Calu3 (cell line): Measurements from ENCODE around the gene TPI1. TPM values are rescaled to one million over a fixed set of nuclear protein-coding genes. Genes with fewer than 3 reads are reported as not detected.

Source experiments
- BruUV-seq: library from RNA; stranded (reverse); fragments of 400-500 nt; replicated peaks from 2 replicates; lab custom pipeline; 2021; lab: Mats Ljungman, UMichigan
- CTCF ChIA-PET: fragments of 300-600 bp; sonication (Branson Sonifier 250); formaldehyde crosslinking; loops from one replicate; lab custom pipeline; 2022; ENCODE audit warnings: antibody characterized with exemption; lab: Charles Lee
- DNase-seq: peaks from one replicate; pipeline ENCODE4 v3.0.0; 2022
- H3K27ac Mint-ChIP-seq: one replicate; pipeline ENCODE4 v1.8.0; 2022; ENCODE audit warnings: mixed read lengths; ENCODE audit not compliant: unreplicated experiment
- H3K27me3 Mint-ChIP-seq: one replicate; pipeline ENCODE4 v1.8.0; 2022; ENCODE audit warnings: mixed read lengths; ENCODE audit not compliant: unreplicated experiment
- H3K36me3 Mint-ChIP-seq: one replicate; pipeline ENCODE4 v1.8.0; 2022; ENCODE audit warnings: mild to moderate bottlenecking, moderate library complexity, mixed read lengths; ENCODE audit not compliant: insufficient read depth, unreplicated experiment
- H3K4me1 Mint-ChIP-seq: one replicate; pipeline ENCODE4 v1.8.0; 2022; ENCODE audit warnings: mild to moderate bottlenecking, low read depth, mixed read lengths; ENCODE audit not compliant: unreplicated experiment
- H3K4me3 Mint-ChIP-seq: one replicate; pipeline ENCODE4 v1.8.0; 2022; ENCODE audit warnings: mild to moderate bottlenecking, low read depth, moderate library complexity, mixed read lengths; ENCODE audit not compliant: unreplicated experiment
- H3K9me3 Mint-ChIP-seq: one replicate; pipeline ENCODE4 v1.8.0; 2022; ENCODE audit warnings: low read depth, mixed read lengths; ENCODE audit not compliant: unreplicated experiment
- intact Hi-C: fragments of 100-400 bp; cut with micrococcal nuclease; formaldehyde crosslinking; loops from one replicate; pipeline ENCODE4 v1.10.0; 2022; ENCODE audit not compliant: unreplicated experiment
- total RNA-seq: library from RNA; stranded (reverse); gene quantifications from 2 replicates; pipeline ENCODE4 v1.2.3, GENCODE V29; 2022
- TF ChIP-seq, protein P1 (sequence below): fragments of 200-600 bp; IDR thresholded peaks from one replicate; pipeline ENCODE4 v1.8.0; 2022; ENCODE audit warnings: antibody characterized with exemption; ENCODE audit not compliant: unreplicated experiment

TPI1 gene
- total RNA-seq, 1 experiment from 2014 or later, result 608 TPM

GRCh38 chr12:6894321-6894720, 27.0 kb downstream of the TPI1 start:
- peaks cover 17% of the 10 kb centered on the region for H3K36me3 Mint-ChIP-seq
- H3K27me3 Mint-ChIP-seq, result no peaks in the 10 kb centered on the region
- CTCF ChIA-PET, result no interaction called here
- TF ChIP-seq, protein P1, sequence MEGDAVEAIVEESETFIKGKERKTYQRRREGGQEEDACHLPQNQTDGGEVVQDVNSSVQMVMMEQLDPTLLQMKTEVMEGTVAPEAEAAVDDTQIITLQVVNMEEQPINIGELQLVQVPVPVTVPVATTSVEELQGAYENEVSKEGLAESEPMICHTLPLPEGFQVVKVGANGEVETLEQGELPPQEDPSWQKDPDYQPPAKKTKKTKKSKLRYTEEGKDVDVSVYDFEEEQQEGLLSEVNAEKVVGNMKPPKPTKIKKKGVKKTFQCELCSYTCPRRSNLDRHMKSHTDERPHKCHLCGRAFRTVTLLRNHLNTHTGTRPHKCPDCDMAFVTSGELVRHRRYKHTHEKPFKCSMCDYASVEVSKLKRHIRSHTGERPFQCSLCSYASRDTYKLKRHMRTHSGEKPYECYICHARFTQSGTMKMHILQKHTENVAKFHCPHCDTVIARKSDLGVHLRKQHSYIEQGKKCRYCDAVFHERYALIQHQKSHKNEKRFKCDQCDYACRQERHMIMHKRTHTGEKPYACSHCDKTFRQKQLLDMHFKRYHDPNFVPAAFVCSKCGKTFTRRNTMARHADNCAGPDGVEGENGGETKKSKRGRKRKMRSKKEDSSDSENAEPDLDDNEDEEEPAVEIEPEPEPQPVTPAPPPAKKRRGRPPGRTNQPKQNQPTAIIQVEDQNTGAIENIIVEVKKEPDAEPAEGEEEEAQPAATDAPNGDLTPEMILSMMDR, result no peak
- intact Hi-C loops, result no loop called here
- peaks cover 9% of the 10 kb centered on the region for H3K4me1 Mint-ChIP-seq
- H3K27ac Mint-ChIP-seq, result no peak overlapping the region
- DNase-seq, result no peak
- BruUV-seq, result no TSS peak
- no peak overlapping the region for H3K4me3 Mint-ChIP-seq
- H3K9me3 Mint-ChIP-seq, result no peaks in the 10 kb centered on the region

- DNase-seq, result no peak
- intact Hi-C loops, result no loop called here
- Mint-ChIP-seq H3K4me3 (no peak overlapping the region), H3K27ac (no peak overlapping the region), H3K4me1 (peaks cover under 1% of the 10 kb centered on the region), H3K9me3 (no peaks in the 10 kb centered on the region), H3K36me3 (no peaks in the 10 kb centered on the region), H3K27me3 (no peaks in the 10 kb centered on the region)
- CTCF ChIA-PET, result no interaction called here
- BruUV-seq, result no TSS peak
- TF ChIP-seq, protein P1, result no peak
These were observed 29.6 kb downstream of the TPI1 start for GRCh38 chr12:6896846-6897435.

GRCh38 chr12:6899427-6899826, 32.1 kb downstream of the TPI1 start:
- Mint-ChIP-seq H3K4me3 (no peak overlapping the region), H3K4me1 (no peaks in the 10 kb centered on the region), H3K27ac (no peak overlapping the region), H3K36me3 (no peaks in the 10 kb centered on the region), H3K27me3 (no peaks in the 10 kb centered on the region), H3K9me3 (no peaks in the 10 kb centered on the region)
- no peak for DNase-seq
- intact Hi-C loops, result no loop called here
- CTCF ChIA-PET, result no interaction called here
- BruUV-seq, result no TSS peak
- TF ChIP-seq, protein P1, result no peak

GRCh38 chr12:6899837-6900519, 32.6 kb downstream of the TPI1 start:
- TF ChIP-seq, protein P1, result no peak
- BruUV-seq, result no TSS peak
- Mint-ChIP-seq H3K36me3 (no peaks in the 10 kb centered on the region), H3K27me3 (no peaks in the 10 kb centered on the region), H3K27ac (no peak overlapping the region), H3K4me1 (no peaks in the 10 kb centered on the region), H3K4me3 (no peak overlapping the region), H3K9me3 (no peaks in the 10 kb centered on the region)
- intact Hi-C loops, result no loop called here
- no peak for DNase-seq
- CTCF ChIA-PET, result no interaction called here
